ENCODE measurements around the gene GAS7.
"Not testable (repeated sequence)": the region's sequence is repeated elsewhere in the genome, so short reads cannot be mapped to it uniquely, and the experiment has no call there.

GAS7 gene

DNA sequence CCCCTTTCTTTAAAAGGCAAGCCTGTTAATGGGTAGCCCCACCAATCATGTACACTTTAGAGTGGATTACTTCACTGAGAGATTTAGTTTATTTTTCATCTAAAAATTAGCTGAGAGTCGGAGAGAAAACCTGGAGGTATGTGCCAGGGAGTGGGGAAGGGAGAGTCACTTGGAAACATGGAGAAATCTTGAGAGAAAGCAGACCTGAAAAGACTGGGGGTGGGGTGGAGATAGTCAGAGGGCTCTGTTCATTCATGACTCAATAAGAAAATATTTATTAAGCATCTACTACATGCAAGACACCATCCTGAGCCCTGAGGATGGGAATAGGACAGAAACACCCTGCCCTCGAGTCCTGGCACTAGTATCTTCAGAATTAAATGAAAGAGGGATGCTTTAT, 265.9 kb downstream of the GAS7 start:
- DNase-seq = no peak

DNA sequence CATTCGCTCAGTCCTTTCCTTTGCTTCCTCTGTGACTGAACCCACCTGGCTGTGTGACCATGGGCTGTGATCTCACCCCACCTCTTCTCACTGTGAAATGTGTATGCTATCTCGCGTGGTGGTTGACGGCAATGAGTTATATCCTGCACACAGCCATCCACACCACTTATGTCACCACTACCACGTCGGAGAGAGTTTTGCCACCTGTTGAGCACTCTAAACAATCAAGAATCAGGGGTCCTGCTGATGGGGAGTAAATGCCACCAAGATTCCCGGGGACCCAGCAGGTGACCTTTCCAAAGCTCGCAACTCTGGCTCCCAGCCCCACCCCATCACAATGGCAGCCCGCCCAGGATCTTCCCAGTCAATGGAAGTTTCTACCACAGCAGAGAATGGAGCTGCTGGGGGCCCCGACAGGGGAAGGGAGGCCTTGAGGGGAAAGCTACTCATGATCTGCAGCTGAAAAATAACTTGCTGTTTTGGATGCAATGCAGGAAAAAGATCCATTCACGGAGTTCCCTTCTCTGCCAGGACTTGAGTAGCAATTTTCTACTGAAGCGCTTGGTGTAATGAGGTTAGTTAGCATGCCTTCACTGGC, 267.2 kb downstream of the GAS7 start:
- no peak for DNase-seq

DNA sequence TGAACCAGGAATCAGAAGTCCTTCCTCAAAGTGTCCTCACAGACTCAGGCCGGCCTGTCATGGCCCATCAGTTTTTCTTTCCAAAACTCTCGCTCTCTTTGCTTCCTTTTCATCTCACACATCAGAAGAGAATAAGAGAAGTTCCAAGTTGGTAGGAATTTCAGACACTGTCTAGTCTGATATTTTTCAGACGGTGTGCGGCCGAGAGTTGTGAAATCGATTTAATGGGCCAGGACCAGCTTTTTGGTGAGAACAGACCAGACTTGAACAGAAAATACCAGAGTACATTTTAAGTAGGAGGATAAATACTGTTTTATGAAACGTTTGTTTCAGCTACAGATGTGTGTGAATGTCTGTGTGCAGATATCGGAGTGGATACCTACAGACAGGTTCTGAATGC, 268.5 kb downstream of the GAS7 start:
- no peak for DNase-seq

DNA sequence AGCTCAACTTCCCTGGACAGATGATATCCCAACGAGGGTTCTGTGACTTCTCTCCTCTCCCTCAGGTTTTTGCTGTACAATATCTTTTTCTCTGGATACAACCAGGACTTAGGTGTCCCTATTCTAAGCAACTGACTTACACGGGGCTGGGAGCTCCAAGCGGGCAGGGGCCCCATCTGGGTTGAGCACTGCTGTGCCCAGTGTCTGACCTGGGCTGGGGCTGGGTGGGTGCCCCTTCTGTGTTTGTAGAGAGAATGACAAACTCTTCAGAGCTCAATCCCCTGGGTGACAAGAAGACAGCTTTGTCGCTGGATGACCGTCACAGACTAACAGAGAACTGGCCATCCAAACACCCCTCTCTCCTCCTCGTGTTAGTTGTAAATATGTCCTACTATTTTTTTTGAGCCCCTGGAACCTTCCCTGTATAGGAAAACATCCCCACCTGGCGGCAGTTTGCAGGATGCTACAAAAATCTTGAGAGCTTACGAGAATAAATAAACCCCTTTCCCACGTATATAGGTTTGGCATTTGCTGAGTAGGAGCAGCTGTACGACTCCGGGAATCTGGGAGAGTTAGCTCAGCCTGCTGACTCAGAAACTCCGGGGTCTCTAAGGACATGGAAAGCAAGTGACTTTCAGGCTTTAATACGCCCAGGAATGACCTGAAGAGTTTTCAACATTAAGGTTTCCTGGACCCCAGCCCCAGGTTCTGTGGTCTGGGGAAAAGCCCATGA, 269.6 kb downstream of the GAS7 start:
- DNase-seq = no peak

DNA sequence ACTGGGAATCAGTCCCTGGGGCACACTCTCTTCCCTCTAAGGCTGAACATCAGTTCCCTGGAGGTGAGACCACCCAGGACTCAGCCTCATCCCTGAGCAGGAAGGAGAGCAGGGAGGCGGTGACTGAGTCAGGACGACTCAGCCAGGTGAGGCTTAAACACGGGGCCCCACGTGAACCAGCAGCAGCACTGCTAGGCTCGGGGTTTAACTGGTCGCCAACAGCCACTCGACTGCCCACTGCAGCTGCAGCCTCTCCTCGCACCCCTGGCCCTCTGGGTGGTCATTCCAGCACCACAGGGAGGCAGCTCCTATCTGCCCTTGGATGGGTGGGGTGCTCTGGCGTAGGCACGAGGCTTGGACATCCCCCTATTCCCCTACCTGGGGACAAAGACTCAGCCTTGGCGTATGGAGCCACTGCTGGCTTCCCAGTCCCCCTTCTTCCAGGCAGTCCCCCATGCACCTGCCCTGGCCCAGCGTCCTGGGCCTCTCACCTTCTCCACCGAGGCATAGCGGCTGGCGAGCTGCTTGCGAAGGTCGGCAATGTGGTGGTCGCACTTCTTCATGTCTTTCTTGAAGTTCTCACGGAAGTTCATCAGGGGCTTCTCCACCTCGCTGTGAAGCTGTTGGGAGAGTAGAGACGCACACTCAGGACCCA, 272.1 kb downstream of the GAS7 start:
- no peak for DNase-seq

DNA sequence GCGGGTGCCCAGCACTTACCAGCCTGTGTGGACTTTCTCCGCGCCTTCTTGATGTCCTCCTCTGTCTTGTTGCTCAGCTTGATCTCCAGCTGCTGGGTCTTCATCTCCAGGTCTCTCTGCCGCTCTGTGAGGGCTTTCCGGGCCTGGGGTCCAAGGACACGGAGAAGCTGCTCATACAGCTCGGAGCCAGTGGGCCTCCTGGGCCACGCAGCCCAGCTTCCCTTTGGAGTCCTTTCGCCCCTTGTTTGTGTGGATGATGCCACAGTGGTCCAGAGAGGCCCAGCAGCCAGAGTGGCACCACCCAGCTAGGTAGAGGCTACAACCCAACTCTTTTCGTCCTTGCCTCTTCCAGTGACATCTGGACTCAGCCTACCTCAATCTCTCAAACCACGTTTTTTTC, 272.9 kb downstream of the GAS7 start:
- DNase-seq = no peak

DNA sequence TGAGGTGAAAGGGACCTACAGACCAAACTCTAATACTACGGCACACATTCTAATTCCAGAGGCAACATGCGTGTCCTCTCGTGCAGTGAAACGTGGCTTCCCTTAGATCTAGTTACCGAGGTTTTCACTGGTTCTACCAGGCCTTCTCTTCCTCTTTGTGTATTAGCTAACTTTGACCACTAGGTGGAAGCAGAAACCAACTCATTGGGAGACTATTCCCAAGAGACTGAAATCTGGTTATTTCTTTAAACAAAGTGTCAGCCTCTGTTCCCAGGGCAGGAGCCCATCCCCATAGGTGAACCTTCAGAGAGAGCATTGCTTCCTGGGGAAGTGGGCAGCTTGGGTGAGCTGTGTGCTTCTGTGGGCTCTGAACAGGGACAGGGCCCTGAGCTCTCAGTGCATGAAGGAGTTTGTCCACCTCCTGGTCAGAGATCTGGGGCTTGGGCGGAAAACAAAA, 273.6 kb downstream of the GAS7 start:
- no peak for DNase-seq

DNA sequence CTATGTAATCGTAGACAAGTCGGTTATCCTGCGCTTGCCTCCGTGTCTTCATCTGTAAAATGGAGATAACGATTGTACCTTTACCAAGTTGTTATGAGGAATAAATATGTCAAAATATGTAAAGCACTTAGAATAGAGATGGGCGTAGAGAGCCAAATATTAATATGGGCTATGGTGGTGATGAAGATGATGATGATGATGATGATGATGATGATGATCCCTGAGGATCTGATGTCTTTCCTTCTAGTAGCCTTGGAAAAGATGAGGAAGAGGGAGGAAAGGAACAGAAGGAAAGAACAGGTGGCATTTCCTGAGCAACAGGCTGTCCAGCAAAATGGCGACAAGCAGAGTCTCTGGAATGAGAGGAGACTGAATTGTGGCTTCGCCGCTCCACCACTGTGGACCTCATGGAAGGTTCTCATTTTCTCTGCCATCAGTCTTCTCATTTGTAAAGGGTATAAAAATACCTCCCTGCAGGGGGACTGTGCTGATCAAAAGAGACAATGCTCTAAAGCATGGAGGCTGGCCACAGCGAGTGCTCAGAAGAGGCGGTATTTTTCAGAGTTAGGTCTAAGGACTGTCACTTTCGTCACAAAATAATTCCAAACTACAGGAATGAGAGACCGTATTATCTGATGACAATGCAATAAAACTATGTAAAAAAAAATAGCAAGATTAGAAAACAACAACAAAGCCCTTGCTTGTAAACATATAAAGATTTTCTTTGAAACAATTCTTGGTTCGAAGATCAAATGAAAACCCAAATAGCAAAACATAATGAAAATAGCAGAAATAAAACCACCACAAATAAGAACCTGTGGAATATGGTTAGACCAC, 276.2 kb downstream of the GAS7 start:
- no peak for DNase-seq

DNA sequence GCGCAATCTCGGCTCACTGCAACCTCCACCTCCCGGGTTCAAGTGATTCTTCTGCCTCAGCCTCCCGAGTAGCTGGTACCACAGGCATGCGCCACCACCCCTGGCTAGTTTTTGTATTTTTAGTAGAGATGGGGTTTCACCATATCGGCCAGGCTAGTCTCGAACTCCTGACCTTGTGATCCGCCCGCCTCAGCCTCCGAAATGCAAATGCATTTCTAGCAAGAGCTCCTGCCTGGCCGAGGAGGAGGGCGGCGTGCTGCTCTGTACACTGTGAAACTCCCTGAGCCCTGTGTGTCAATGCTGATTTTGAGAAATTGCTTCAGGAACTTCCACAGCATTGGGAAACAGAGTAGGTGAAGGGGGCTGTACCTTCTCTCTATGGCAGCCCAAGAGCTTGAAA, 277.2 kb downstream of the GAS7 start:
- DNase-seq = not testable (repeated sequence)

DNA sequence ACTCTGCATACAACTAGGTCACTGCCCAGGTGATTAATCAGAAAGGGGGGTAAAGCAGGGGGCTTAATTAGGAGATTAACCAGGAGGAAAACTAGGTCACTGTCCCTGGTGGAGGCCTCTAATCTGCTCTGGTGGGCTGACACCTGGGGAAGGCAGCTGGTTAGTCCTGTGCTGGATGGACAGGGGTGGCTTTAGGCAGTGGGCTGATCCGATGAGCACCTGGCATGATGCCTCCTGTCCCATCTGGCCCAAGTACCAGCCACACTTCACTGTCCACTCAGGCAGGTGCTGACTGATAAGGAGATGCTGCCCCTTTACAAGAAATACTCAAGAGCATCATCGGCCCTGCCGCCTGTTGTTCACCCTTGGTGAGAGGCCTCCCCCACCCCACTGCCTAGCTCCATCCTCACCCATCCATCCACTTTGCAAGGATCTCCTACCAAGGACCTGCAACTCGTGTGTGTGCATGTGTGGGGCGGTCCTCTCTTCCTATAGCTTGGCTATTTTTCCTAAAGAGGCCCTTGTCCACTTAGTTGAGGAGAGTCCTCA, 279.5 kb downstream of the GAS7 start:
- no peak for DNase-seq

DNA sequence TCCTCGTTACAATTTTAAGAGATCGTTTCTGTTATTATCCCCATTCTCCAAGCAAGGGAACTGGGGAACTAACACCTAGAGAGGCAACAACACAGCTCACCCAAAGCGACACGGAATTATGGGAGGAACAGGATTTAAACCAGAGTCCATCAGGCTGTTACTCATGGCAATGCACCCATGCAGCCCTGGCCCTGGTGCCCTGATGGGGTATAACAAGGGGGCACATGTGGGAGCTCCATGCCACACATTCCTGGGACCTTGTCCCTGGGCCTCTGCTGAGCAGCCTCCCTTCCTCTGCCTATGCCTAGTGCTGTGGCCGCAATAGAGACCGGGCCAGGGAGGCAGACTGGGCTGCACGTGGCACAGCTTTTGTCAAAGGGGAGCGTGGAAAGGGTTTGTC, 280.1 kb downstream of the GAS7 start:
- DNase-seq = no peak

DNA sequence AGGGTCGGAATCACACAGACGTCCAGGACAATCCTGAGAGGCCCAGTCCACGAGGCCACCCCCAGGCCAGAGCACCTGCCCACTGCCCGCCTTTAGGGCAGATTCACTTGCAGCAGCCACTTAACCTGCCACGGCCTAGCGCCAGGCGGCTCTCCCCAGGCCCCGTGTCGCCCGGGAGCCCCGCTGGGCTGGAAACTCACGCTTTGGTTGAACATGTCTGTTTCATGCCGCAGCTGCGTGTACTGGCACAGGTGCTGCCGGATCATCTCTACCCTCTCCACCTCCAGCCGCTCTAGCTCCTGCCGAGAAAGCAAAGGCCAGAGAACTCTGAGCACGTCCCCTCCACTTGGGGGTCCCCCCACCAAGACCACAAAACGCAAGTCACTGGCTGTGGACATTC, 280.6 kb downstream of the GAS7 start:
- no peak for DNase-seq

DNA sequence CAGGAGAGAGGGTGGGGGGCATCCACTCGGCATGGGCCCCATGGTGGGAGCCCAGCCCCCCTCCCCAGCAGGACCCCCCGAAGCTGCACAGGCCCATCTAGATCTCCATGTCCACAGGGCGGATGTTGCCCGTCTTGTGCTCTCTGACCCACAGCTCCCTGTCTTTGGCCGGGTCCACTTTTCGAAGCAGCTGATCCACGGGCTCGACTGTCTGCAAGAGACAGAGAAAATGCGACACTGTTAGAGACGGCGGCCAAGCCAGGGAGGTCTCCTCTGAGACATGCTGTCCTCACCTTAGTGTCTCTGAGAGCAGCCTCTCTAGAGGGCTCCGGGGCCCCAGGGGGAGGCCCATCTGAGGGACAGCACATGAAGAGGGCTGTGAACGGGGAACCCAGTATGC, 281.3 kb downstream of the GAS7 start:
- no peak for DNase-seq

DNA sequence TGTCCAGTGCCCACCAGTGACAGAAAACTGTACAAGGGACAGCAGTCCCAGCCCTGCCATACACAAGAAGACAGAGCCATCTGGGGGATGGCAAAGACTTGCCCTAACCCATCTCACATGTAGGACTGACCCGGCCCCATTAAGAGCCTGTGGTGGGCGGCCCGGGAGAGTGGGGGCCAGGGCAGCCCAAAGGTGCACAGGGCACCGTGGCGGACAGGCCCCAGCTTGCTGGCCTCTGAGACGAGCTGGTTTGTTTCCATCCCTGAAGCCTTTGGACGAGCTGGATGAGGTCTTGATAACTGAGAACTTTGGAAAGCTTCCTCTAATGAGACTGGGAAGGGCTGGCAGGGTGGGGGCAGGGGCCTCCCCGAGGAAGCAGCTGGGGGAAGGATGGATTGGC, 282.3 kb downstream of the GAS7 start:
- DNase-seq = no peak

DNA sequence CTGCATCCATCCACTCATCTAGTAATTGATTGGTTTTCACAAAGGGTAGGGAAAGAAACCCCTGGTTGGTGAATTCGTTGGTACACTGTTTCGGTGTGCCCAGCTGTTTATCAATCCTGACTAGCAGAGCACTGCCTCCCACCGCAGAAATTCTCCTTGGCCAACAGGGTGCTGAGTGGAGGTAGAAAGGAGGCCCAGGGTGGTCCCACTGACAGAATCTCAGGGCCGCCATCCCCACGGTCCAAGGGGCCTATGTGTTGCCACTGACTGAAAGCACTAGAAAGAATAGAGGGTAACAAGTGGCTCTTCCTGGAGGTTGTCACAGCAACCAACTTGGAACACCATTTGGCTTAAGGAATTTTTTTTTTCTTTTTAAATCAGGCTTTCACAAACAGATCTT, 284.9 kb downstream of the GAS7 start:
- no peak for DNase-seq

DNA sequence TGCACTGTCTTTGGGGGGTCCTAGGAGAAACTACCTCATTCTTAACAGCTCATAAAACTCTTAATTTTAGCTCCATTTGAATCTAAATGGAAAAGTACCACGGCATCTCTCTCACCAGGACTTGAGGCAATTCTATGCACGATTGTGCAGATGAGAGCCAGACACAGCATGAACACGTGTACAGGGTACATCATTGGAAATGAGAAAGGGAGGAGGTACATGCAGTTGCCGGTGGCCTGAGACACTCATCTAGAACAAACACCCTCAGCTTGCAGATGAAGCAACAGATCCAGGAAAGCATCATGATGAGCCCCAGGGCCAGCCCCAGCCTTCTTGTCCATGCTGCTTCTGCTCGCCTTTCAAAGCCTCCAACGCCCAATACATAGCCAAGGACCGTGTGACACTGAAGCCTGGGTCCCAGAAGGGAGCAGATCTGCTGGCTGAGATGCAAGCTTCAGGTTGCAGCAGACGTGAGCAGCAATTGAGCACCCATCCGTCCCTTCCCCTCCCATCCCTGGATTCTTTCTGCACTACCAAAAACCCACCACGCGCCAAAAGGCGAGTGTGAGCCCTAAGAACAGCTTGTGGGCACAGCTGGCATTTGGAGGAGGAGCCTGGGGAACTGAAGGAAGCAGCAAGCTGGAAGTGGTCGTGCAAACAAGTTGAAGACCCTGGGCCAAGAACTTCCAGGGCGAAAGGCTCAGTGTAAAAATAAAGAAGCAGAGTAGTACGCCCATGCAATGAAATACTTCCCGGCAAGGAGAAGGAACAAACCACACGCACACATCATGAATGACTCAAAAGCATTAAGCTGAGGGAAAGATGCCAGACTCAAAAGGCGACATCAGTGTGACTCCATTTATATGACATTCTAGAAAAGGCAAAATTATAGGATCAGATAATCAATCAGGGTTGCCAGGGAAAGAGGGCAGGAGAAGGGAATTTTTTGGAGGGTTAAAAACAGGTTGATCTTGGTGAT, 286.0 kb downstream of the GAS7 start:
- no peak for DNase-seq

DNA sequence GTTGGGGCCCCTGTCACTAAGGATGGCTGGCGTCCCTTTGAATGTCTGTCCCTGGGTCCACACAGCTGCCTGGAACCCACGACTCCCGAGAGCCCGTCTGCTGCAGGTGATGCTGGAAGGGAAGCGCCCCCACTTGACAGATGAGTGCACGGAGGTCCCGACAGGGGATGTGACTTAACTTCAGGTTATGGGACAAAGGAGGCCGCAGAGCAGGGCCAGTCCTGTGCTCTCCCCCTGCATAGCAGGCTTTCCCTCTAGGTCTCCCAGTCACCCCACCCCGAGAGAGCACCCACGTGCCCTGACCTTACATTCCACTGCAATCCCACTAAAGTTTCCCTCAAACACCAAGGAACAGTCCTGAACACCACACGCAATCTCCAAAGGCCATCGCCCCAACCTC, 287.3 kb downstream of the GAS7 start:
- no peak for DNase-seq

DNA sequence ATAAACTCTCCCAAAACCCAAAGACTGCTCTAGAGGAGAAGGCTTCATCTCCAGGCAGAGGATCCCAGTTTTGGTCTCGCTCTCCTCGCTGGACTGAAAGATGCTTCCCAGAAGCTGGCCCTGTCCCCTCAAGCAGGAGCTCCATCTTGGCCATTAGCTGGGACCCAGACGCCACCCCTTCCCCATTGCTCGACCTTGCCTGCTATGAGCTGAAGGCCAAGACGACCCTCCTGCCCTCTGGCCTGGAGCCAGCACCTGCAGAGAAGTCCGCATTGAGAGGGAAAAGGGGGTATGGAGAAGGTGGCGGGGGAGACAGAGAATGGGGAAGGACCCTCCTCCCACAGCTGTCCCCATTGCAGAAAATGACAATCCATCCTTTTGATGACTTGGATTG, 289.8 kb downstream of the GAS7 start:
- DNase-seq = no peak

DNA sequence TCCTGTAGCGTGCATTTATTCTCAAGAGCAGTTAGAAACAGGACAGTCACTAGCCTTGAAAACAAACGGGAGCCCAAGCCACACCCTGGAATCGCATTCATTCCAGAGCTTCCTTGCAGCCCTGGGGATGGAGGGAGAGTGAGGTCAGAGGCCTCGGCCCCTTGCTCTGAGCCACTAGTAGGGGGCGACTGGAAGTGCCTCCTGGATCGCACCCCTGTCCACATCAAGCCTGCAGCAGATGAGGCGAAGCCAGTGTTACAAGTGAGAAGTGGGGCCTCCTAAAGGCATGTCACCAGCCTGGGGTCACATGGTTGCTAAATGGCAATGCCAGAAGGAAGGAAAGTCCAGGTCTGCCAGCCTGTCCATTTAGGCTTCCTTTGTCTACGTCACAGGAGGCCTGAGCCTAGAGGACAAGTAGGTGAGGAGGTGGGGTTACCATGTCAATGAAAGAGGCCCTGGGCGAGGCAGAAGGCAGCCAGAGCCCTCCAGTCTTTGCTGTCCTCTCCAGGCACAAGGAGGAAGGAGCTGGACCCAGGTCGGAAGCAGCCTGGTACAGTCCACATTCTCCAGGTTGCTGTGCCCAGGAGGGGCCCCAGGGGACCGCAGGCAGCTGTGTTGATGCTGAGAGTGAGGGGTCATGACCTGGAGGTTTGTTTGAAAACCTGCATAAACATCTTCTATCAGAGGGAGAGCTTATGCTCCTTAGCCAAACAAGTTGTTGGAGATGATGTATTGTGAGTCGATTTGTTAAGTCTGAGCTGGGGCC, 290.3 kb downstream of the GAS7 start:
- no peak for DNase-seq

DNA sequence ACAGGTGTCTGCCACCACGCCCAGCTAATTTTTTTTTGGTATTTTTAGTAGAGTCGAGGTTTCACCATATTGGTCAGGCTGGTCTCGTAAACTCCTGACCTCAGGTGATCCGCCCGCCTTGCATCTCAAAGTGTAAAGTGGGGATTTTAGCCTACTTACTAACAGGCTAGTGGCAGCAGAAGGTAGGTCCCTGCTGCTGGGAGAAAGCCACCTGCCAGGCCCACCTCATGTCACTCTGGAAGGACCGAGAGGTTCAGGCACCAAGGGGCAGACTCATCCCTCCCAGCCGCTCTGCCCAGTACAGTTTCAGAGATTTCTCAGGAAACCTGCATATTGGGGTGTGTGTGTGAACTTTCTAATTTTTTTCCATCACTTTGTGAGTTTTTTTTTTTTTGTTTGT, 291.3 kb downstream of the GAS7 start:
- DNase-seq = no peak

DNA sequence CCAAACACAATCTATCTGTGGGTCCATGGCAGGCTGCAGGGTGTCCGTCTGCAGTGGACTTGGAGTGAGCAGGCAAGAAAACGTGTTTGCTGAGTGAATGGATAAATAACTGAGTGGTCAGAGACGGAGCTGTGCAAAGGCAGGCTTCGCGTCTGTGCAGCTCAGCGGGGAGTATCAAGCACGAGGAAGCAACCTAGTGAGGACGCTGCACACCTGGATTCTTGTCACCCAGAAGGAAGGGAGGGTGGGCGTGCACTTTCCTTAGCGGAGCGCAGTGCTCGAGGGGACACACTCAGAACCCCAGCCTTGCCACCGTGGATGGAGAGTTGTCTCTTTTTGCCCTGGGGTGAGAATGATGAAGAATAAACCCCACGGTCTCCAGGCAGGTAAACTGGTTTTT, 291.8 kb downstream of the GAS7 start:
- DNase-seq = no peak

All from NK-92 treated with Interleukin-12 subunit alpha and Interleukin-12 subunit beta, amount 100 ng/mL, for 24 hours (cell line).